HG03521 (cell line): ENCODE results near the gene USP35.

ENCODE experiments used
- ATAC-seq: cut with Tn5 transposase; IDR thresholded peaks from one replicate; pipeline ENCODE4 v1.9.1; 2021; ENCODE audit warnings: mild to moderate bottlenecking, moderate library complexity; ENCODE audit not compliant: unreplicated experiment

Gene USP35

GRCh38 chr11:78188286-78189173, at the start of gene USP35, which contains the start of gene KCTD21:
USP35 (plus strand) TSS chr11:78188919; CDS start chr11:78196246, 7,327 bp downstream.
KCTD21 (minus strand) TSS chr11:78188626; CDS start chr11:78174554, 14,072 bp downstream.
- peak; percentile 97 for ATAC-seq

- ATAC-seq, result peak; percentile 92
Measured at GRCh38 chr11:78139422-78140391, 49.0 kb upstream of the USP35 start, which contains the start of gene ALG8. ALG8 (minus strand) TSS chr11:78139626; CDS start chr11:78139588, 38 bp downstream.

- ATAC-seq, result no peak
Measured at GRCh38 chr11:78140392-78141077, 48.2 kb upstream of the USP35 start.

- ATAC-seq, result no peak
Measured at GRCh38 chr11:78145511-78146025, 43.2 kb upstream of the USP35 start.

- ATAC-seq, result no peak
Measured at GRCh38 chr11:78147807-78148206, 40.9 kb upstream of the USP35 start.

- no peak for ATAC-seq
Measured at GRCh38 chr11:78149646-78150045, 39.1 kb upstream of the USP35 start.

GRCh38 chr11:78150346-78150745, 38.4 kb upstream of the USP35 start:
- no peak for ATAC-seq

- ATAC-seq, result no peak
Measured at GRCh38 chr11:78150754-78151153, 38.0 kb upstream of the USP35 start.

GRCh38 chr11:78151804-78152203, 36.9 kb upstream of the USP35 start:
- ATAC-seq, result no peak

- no peak for ATAC-seq
Measured at GRCh38 chr11:78156127-78156844, 32.4 kb upstream of the USP35 start.

- ATAC-seq, result no peak
Measured at GRCh38 chr11:78158987-78159652, 29.6 kb upstream of the USP35 start.

- ATAC-seq, result no peak
Measured at GRCh38 chr11:78160557-78160956, 28.2 kb upstream of the USP35 start.

GRCh38 chr11:78161346-78161745, 27.4 kb upstream of the USP35 start:
- ATAC-seq, result no peak

- no peak for ATAC-seq
Measured at GRCh38 chr11:78161962-78162371, 26.8 kb upstream of the USP35 start.

- no peak for ATAC-seq
Measured at GRCh38 chr11:78163828-78164227, 24.9 kb upstream of the USP35 start.

- ATAC-seq, result no peak
Measured at GRCh38 chr11:78164471-78164870, 24.2 kb upstream of the USP35 start.

GRCh38 chr11:78166855-78167469, 21.8 kb upstream of the USP35 start:
- ATAC-seq, result no peak

- no peak for ATAC-seq
Measured at GRCh38 chr11:78168539-78169477, 19.9 kb upstream of the USP35 start.
